B cell (primary cell): ENCODE measurements around the gene NTRK3. TPM values are rescaled to one million over a fixed set of nuclear protein-coding genes. Genes with fewer than 3 reads are reported as not detected.

Experiments
- ATAC-seq: fragments of 200-7000 bp; cut with Tn5 transposase; one replicate; pipeline ENCODE4 v1.10.0; 2021; ENCODE audit warnings: low read depth, mild to moderate bottlenecking, moderate number of reproducible peaks, moderate library complexity
- CTCF ChIA-PET: fragments of 350-600 bp; sonication (Branson Sonifier 250); formaldehyde crosslinking; loops from one replicate; lab custom pipeline; 2021; ENCODE audit warnings: antibody characterized with exemption, inconsistent platforms; lab: Charles Lee
- POLR2A ChIA-PET: fragments of 350-600 bp; sonication (Branson Sonifier 250); formaldehyde crosslinking; loops from one replicate; lab custom pipeline; 2021; ENCODE audit warnings: antibody characterized with exemption; lab: Charles Lee
- DNase-seq: peaks from one replicate; pipeline ENCODE4 v3.0.0; 2013
- H2AFZ ChIP-seq: 2 replicates; pipeline ENCODE4 v1.6.1; 2012; ENCODE audit warnings: mild to moderate bottlenecking, low read depth, low read length; ENCODE audit not compliant: insufficient read depth, poor library complexity, severe bottlenecking
- H3K27ac ChIP-seq, 2 donors: 1 replicate in 1 of 2; 2 replicates in 1 of 2; pipeline ENCODE4 v1.5.1; 2012 to 2013; ENCODE audit warnings: low read length in 2 of 2, mild to moderate bottlenecking in 2 of 2, moderate library complexity in 1 of 2
- H3K27me3 ChIP-seq, 4 experiments: fragments of 200-600 bp in 1 of 4; sonication (generic) in 1 of 4; replicated peaks in 1 of 4; 1 replicate in 2 of 4; 2 replicates in 2 of 4; pipeline versions ENCODE4 v1.6.1 to v1.7.0; 2013 to 2016; ENCODE audit warnings: low read length in 3 of 4, mild to moderate bottlenecking in 2 of 4, mixed read lengths in 1 of 4, moderate library complexity in 1 of 4; ENCODE audit not compliant: insufficient read depth in 4 of 4, control insufficient read depth in 3 of 4; ENCODE audit errors: control extremely low read depth in 1 of 4
- H3K36me3 ChIP-seq, 2 experiments: replicated peaks in 1 of 2; 1 replicate in 1 of 2; 2 replicates in 1 of 2; pipeline versions ENCODE4 v1.6.1 to v1.7.1; 2013; ENCODE audit warnings: low read length in 1 of 2; ENCODE audit not compliant: insufficient read depth in 2 of 2, control insufficient read depth in 1 of 2; ENCODE audit errors: control extremely low read depth in 1 of 2, extremely low read depth in 1 of 2
- H3K4me1 ChIP-seq, 2 donors: fragments of 200-600 bp in 1 of 2; sonication (generic) in 1 of 2; 1 replicate in 1 of 2; 2 replicates in 1 of 2; pipeline versions ENCODE4 v1.5.1 to v1.6.1; 2013 to 2017; ENCODE audit warnings: low read length in 2 of 2; ENCODE audit not compliant: control insufficient read depth in 2 of 2, insufficient read depth in 2 of 2
- H3K4me2 ChIP-seq: replicated peaks from 2 replicates; pipeline ENCODE3; 2012; ENCODE audit warnings: mild to moderate bottlenecking, low read depth, low read length; ENCODE audit not compliant: poor library complexity, severe bottlenecking
- H3K4me3 ChIP-seq, 5 experiments: fragments of 200-600 bp in 1 of 5; sonication (generic) in 1 of 5; 1 replicate in 3 of 5; 2 replicates in 2 of 5; pipeline versions ENCODE4 v1.5.1 to v1.7.0; 2011 to 2016; ENCODE audit warnings: low read length in 4 of 5, mild to moderate bottlenecking in 4 of 5, low read depth in 2 of 5, control low read depth in 1 of 5, moderate library complexity in 1 of 5; ENCODE audit not compliant: insufficient read depth in 1 of 5; ENCODE audit errors: control extremely low read depth in 1 of 5, extremely low read depth in 1 of 5
- H3K79me2 ChIP-seq: fragments of 200-600 bp; sonication (generic); one replicate; pipeline ENCODE4 v1.6.0; 2016; ENCODE audit warnings: low read length; ENCODE audit not compliant: control insufficient read depth, insufficient read depth
- H3K9ac ChIP-seq: fragments of 200-600 bp; sonication (generic); 2 replicates; pipeline ENCODE4 v1.6.1; 2017; ENCODE audit warnings: mild to moderate bottlenecking, low read length, moderate library complexity
- H3K9me3 ChIP-seq, 3 donors: one replicate each; pipeline versions ENCODE4 v1.6.1 to v1.7.1; 2013; ENCODE audit warnings: low read length in 2 of 3; ENCODE audit not compliant: control insufficient read depth in 2 of 3, insufficient read depth in 1 of 3; ENCODE audit errors: control extremely low read depth in 1 of 3
- H4K20me1 ChIP-seq: 2 replicates; pipeline ENCODE4 v1.6.0; 2012; ENCODE audit warnings: mild to moderate bottlenecking, low read length; ENCODE audit not compliant: insufficient read depth, control insufficient read depth, poor library complexity, severe bottlenecking
- H3K27ac Mint-ChIP-seq: one replicate; pipeline ENCODE4 v1.8.0; 2021; ENCODE audit warnings: mixed read lengths
- H3K27me3 Mint-ChIP-seq: one replicate; pipeline ENCODE4 v1.8.0; 2021; ENCODE audit warnings: mixed read lengths
- H3K4me1 Mint-ChIP-seq: one replicate; pipeline ENCODE4 v1.8.0; 2021; ENCODE audit warnings: mixed read lengths
- H3K4me3 Mint-ChIP-seq: one replicate; pipeline ENCODE4 v1.8.0; 2021; ENCODE audit warnings: mixed read lengths
- H3K9me3 Mint-ChIP-seq: one replicate; pipeline ENCODE4 v1.8.0; 2022; ENCODE audit warnings: mixed read lengths; ENCODE audit not compliant: insufficient read depth
- EZH2 ChIP-seq: IDR thresholded peaks from 2 replicates; pipeline ENCODE4 v1.6.1; 2012; ENCODE audit warnings: borderline replicate concordance, low read depth, mild to moderate bottlenecking, moderate library complexity, low read length; ENCODE audit not compliant: insufficient read depth, poor library complexity, severe bottlenecking
- WGBS: methylation state at CpG from one replicate; pipeline ENCODE4 v1.1.5; 2013; ENCODE audit warnings: missing lambda C conversion rate; ENCODE audit not compliant: insufficient coverage; 5-methylcytosine and 5-hydroxymethylcytosine counted together
- intact Hi-C: fragments of 100-400 bp; cut with micrococcal nuclease; formaldehyde crosslinking; loops from one replicate; pipeline ENCODE4 v1.10.0; 2022
- polyA plus RNA-seq: library from polyadenylated mRNA; depleted of rRNA; stranded (reverse); fragments of >200 nt; gene quantifications from 2 replicates; pipeline ENCODE4 v1.2.3, GENCODE V29; 2012
- total RNA-seq, 2 donors: library from RNA; stranded (reverse); fragments of 120-200 nt in 1 of 2; gene quantifications; 1 replicate in 1 of 2; 2 replicates in 1 of 2; pipeline versions ENCODE4 v1.2.3 to v1.2.4, GENCODE V29; 2013 to 2022
- TF ChIP-seq, protein P1 (sequence below): fragments of 200-600 bp; IDR thresholded peaks from one replicate; pipeline ENCODE4 v1.8.0; 2022; ENCODE audit warnings: antibody characterized with exemption, mild to moderate bottlenecking

NTRK3 gene
- total and polyA plus RNA-seq, 2 donors (not counting 1 experiment from before 2014, with no cell fraction given): not detected

DNA sequence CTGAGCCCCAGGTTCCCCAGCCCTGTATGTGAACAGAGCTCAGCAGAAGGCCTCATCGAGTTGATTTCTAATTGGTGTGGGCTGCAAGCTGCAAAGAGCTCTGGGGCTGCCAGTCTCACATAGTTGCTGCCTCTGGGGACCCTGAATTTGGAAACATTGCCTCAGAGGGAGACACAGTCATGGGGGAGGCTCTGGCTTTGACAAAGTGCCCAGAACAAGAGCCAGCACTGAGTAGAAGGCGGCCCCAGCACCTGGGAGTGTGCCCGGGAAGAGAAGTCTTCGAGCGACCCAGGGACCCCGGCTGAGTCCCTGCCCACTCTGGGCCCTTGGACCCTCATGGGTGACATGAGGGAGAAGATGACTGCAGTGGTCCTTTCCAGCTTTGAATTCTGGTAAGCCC is 7.3 kb downstream of the NTRK3 start:
- WGBS: 89% methylated on average over 6 of the region's 6 CpGs
- POLR2A ChIA-PET: no interaction called here
- H4K20me1 ChIP-seq: no peaks in the 10 kb centered on the region
- Mint-ChIP-seq H3K4me1 (peaks cover 6% of the 10 kb centered on the region), H3K27me3 (peaks cover 51% of the 10 kb centered on the region), H3K9me3 (no peaks in the 10 kb centered on the region), H3K27ac (no peak overlapping the region), H3K4me3 (no peak overlapping the region)
- peaks cover 0 to 6% (median 0%) of the 10 kb centered on the region in 3 donors for H3K9me3 ChIP-seq
- no peak overlapping the region for H3K4me3 ChIP-seq
- no peak overlapping the region for H2AFZ ChIP-seq
- ATAC-seq (no peak), DNase-seq (no peak)
- CTCF ChIA-PET: interaction anchor here (0.7 kb wide), 1 partner anchor 185 kb away, joined by 3 read pairs; no protein-coding TSS in a partner anchor
- H3K27ac ChIP-seq: no peak overlapping the region
- H3K4me2 ChIP-seq: no peak overlapping the region
- intact Hi-C loops: loop anchor here (10.0 kb wide), 1 partner anchor 206 kb away; no protein-coding TSS in a partner anchor
- TF ChIP-seq, protein P1, sequence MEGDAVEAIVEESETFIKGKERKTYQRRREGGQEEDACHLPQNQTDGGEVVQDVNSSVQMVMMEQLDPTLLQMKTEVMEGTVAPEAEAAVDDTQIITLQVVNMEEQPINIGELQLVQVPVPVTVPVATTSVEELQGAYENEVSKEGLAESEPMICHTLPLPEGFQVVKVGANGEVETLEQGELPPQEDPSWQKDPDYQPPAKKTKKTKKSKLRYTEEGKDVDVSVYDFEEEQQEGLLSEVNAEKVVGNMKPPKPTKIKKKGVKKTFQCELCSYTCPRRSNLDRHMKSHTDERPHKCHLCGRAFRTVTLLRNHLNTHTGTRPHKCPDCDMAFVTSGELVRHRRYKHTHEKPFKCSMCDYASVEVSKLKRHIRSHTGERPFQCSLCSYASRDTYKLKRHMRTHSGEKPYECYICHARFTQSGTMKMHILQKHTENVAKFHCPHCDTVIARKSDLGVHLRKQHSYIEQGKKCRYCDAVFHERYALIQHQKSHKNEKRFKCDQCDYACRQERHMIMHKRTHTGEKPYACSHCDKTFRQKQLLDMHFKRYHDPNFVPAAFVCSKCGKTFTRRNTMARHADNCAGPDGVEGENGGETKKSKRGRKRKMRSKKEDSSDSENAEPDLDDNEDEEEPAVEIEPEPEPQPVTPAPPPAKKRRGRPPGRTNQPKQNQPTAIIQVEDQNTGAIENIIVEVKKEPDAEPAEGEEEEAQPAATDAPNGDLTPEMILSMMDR: no peak
- H3K27me3 ChIP-seq: peaks cover 0 to 40% (median 4%) of the 10 kb centered on the region in 4 experiments
- peaks cover 0 to 5% of the 10 kb centered on the region in 2 donors for H3K4me1 ChIP-seq
- no peak overlapping the region for H3K9ac ChIP-seq
- no peaks in the 10 kb centered on the region for H3K79me2 ChIP-seq
- no peaks in the 10 kb centered on the region for H3K36me3 ChIP-seq

DNA sequence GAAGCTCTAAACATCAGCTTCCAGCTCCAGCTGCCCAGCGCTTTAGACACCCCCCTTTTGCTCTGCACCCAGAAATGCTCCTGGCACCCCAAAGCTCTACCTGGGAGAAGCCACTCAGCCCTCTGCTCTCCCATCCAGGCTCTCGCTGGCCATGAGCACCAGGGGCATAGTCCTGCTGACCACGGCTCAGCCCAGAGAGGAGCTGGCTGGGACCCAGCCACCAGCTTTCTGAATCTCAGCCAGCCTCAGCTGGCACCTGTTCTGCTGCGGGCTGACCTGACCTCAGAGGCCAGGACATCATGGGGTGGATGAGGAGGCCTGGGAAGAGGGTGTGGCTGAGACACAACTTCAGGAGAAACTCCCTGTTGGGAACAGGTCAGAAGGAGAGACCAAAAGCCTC is 8.6 kb downstream of the NTRK3 start:
- TF ChIP-seq, protein P1: no peak
- TF ChIP-seq EZH2: no peak
- 96% methylated on average over 3 of the region's 4 CpGs for WGBS
- Histone ChIP-seq H4K20me1 (no peaks in the 10 kb centered on the region), H3K4me3 (no peak overlapping the region), H3K27me3 (peaks cover 0 to 27% (median 3%) of the 10 kb centered on the region in 4 experiments), H3K9me3 (peaks cover 0 to 6% (median 0%) of the 10 kb centered on the region in 3 donors), H3K4me1 (peaks cover 0 to 5% of the 10 kb centered on the region in 2 donors), H3K9ac (no peak overlapping the region), H3K4me2 (no peak overlapping the region), H2AFZ (no peak overlapping the region), H3K27ac (no peak overlapping the region), H3K79me2 (no peaks in the 10 kb centered on the region), H3K36me3 (no peaks in the 10 kb centered on the region)
- Mint-ChIP-seq H3K27ac (no peak overlapping the region), H3K9me3 (peaks cover 1% of the 10 kb centered on the region), H3K4me3 (no peak overlapping the region), H3K4me1 (peaks cover 6% of the 10 kb centered on the region), H3K27me3 (peaks cover 42% of the 10 kb centered on the region)
- POLR2A ChIA-PET: no interaction called here
- intact Hi-C loops: loop anchor here (10.0 kb wide), 1 partner anchor 207 kb away; no protein-coding TSS in a partner anchor
- CTCF ChIA-PET: interaction anchor here (0.9 to 4.5 kb wide), 11 partner anchors 12 to 377 kb away, joined by 3 to 33 read pairs (median 3); no protein-coding TSS in a partner anchor
- ATAC-seq (no peak), DNase-seq (no peak)
